K562 (cell line): ENCODE results near the gene AK2. TPM values are rescaled to one million over a fixed set of nuclear protein-coding genes. Genes with fewer than 3 reads are reported as not detected.

Experiments
- ATAC-seq: fragments of 200-7000 bp; cut with Tn5 transposase; 3 replicates; pipeline ENCODE4 v1.9.1; 2020; ENCODE audit warnings: moderate library complexity
- BruUV-seq: library from RNA; stranded (reverse); fragments of 400-500 nt; replicated peaks from 2 replicates; lab custom pipeline; 2021; lab: Mats Ljungman, UMichigan
- CTCF ChIA-PET: fragments of 300-600 bp; formaldehyde crosslinking; extraction: SDS; loops from one replicate; lab custom pipeline; 2021; ENCODE audit warnings: low intra/inter-chr PET ratio; lab: Yijun Ruan, JAX
- POLR2A ChIA-PET: fragments of 300-600, 350-650 bp; sonication (Branson Sonifier 250); formaldehyde crosslinking; extraction: SDS; loops from one replicate; lab custom pipeline; 2021; ENCODE audit warnings: antibody characterized with exemption, inconsistent platforms; lab: Yijun Ruan, JAX
- DNase-seq, 4 experiments: peaks; one replicate each; pipeline versions ENCODE4 v3.0.0 to v3.0.0-alpha.2; 2011 to 2018; ENCODE audit warnings: low spot score in 3 of 4, mixed read lengths in 3 of 4; ENCODE audit errors: extremely low read depth in 1 of 4
- FAIRE-seq: peaks from 2 replicates; lab custom pipeline; 2011; peaks lifted over from hg19 to GRCh38; lab: Jason Lieb, UNC
- H2AFZ ChIP-seq: 2 replicates; pipeline ENCODE4 v1.6.0; 2011; ENCODE audit warnings: low read depth, low read length, control low read depth, inconsistent platforms
- H3K27ac ChIP-seq: fragments of 200-600 bp; 3 replicates; pipeline ENCODE4 v1.8.0; 2011; ENCODE audit warnings: low read depth, mild to moderate bottlenecking, control low read depth, inconsistent platforms, low read length, moderate library complexity, mixed read lengths; ENCODE audit errors: extremely low read depth
- H3K27me3 ChIP-seq, 2 experiments: fragments of 300-600 bp in 1 of 2; 2 replicates in 1 of 2; 3 replicates in 1 of 2; pipeline versions ENCODE4 v1.6.0 to v1.8.0; 2011; ENCODE audit warnings: inconsistent platforms in 2 of 2, low read length in 2 of 2, mild to moderate bottlenecking in 1 of 2, mixed read lengths in 1 of 2, moderate library complexity in 1 of 2; ENCODE audit not compliant: control insufficient read depth in 2 of 2, insufficient read depth in 2 of 2
- H3K36me3 ChIP-seq: fragments of 300-600 bp; 3 replicates; pipeline ENCODE4 v1.8.0; 2011; ENCODE audit warnings: mild to moderate bottlenecking, low read length, inconsistent platforms; ENCODE audit not compliant: control insufficient read depth, insufficient read depth
- H3K4me1 ChIP-seq, 2 experiments: fragments of 200-600 bp in 1 of 2; replicated peaks in 1 of 2; 2 replicates in 1 of 2; 3 replicates in 1 of 2; pipeline versions ENCODE4 v1.5.1 to v1.8.0; 2011; ENCODE audit warnings: inconsistent platforms in 2 of 2, low read length in 2 of 2, mild to moderate bottlenecking in 1 of 2, mixed read lengths in 1 of 2, moderate library complexity in 1 of 2; ENCODE audit not compliant: control insufficient read depth in 2 of 2, insufficient read depth in 2 of 2
- H3K4me2 ChIP-seq: 2 replicates; pipeline ENCODE4 v1.6.1; 2011; ENCODE audit warnings: low read length, control low read depth, inconsistent platforms, mixed read lengths; ENCODE audit not compliant: insufficient read depth
- H3K4me3 ChIP-seq: fragments of 200-600 bp; sonication (generic), shearing (Covaris generic); 2 replicates; pipeline ENCODE4 v1.5.1; 2016; ENCODE audit warnings: control low read depth, inconsistent platforms
- H3K79me2 ChIP-seq: fragments of 200-600 bp; 3 replicates; pipeline ENCODE4 v1.8.0; 2011; ENCODE audit warnings: low read length, inconsistent platforms; ENCODE audit not compliant: control insufficient read depth, insufficient read depth
- H3K9ac ChIP-seq, 2 experiments: 2 replicates each; pipeline versions ENCODE4 v1.6.0 to v1.6.1; 2011; ENCODE audit warnings: low read depth in 2 of 2, low read length in 2 of 2, control low read depth in 1 of 2, inconsistent platforms in 1 of 2, mild to moderate bottlenecking in 1 of 2, mixed read lengths in 1 of 2; ENCODE audit not compliant: insufficient read depth in 1 of 2
- H3K9me1 ChIP-seq: one replicate; pipeline ENCODE4 v1.6.0; 2011; ENCODE audit warnings: inconsistent platforms, mild to moderate bottlenecking, low read length, moderate library complexity; ENCODE audit not compliant: control insufficient read depth, insufficient read depth
- H3K9me3 ChIP-seq: replicated peaks from 2 replicates; pipeline ENCODE4 v1.5.1; 2011; ENCODE audit warnings: low read depth, low read length, inconsistent platforms; ENCODE audit not compliant: control insufficient read depth, insufficient read depth
- H4K20me1 ChIP-seq: replicated peaks from 2 replicates; pipeline ENCODE4 v1.6.1; 2011; ENCODE audit warnings: low read length, inconsistent platforms, mixed read lengths; ENCODE audit not compliant: control insufficient read depth, insufficient read depth
- ARID1B ChIP-seq: fragments of 450-650 bp; IDR thresholded peaks from 2 replicates; pipeline ENCODE4 v1.6.1; 2016; ENCODE audit warnings: antibody characterized with exemption, mild to moderate bottlenecking, inconsistent platforms
- BRF1 ChIP-seq: IDR thresholded peaks from 3 replicates; pipeline ENCODE4 v1.6.1; 2011; ENCODE audit warnings: borderline replicate concordance, mild to moderate bottlenecking; ENCODE audit not compliant: insufficient read length; ENCODE audit errors: extremely low read depth
- FOXK1 ChIP-seq: sonication (generic); formaldehyde crosslinking; IDR thresholded peaks from 2 replicates; pipeline ENCODE4 v1.8.0; 2022; ENCODE audit warnings: missing genetic modification reagents, mild to moderate bottlenecking, borderline replicate concordance
- KAT2B ChIP-seq: IDR thresholded peaks from one replicate; pipeline ENCODE4 v1.6.1; 2012; ENCODE audit warnings: low read depth, mild to moderate bottlenecking, control low read depth, inconsistent platforms, low read length, moderate library complexity
- MAFK ChIP-seq: IDR thresholded peaks from 2 replicates; pipeline ENCODE4 v1.6.1; 2011; ENCODE audit warnings: low read length, improper control_type of control experiment
- PTBP1 ChIP-seq: fragments of 200-400 bp; formaldehyde crosslinking; IDR thresholded peaks from 2 replicates; pipeline ENCODE4 v1.6.1; 2017; ENCODE audit warnings: low read depth, low read length
- RBM25 ChIP-seq: fragments of 200-400 bp; formaldehyde crosslinking; IDR thresholded peaks from 2 replicates; pipeline ENCODE4 v1.6.1; 2018; ENCODE audit warnings: low read length, low read depth, moderate library complexity; ENCODE audit not compliant: severe bottlenecking
- SRSF1 ChIP-seq: fragments of 200-400 bp; formaldehyde crosslinking; IDR thresholded peaks from 2 replicates; pipeline ENCODE4 v1.6.1; 2017; ENCODE audit warnings: mild to moderate bottlenecking, low read depth, low read length, moderate library complexity
- TAF1 ChIP-seq: IDR thresholded peaks from 2 replicates; pipeline ENCODE4 v1.6.1; 2011; ENCODE audit warnings: mild to moderate bottlenecking, low read length, moderate library complexity; ENCODE audit not compliant: insufficient read depth, control insufficient read depth, severe bottlenecking; ENCODE audit errors: extremely low read depth
- ZBTB11 ChIP-seq, 3 experiments: fragments of 200-800 bp in 1 of 3; fragments of 250-450 bp in 1 of 3; fragments of 450-650 bp in 1 of 3; sonication (Bioruptor Pico) in 1 of 3; sonication (Bioruptor generic) in 1 of 3; formaldehyde crosslinking in 1 of 3; IDR thresholded peaks; 2 replicates each; pipeline versions ENCODE4 v1.6.1 to v1.8.0; 2016 to 2022; ENCODE audit warnings: mild to moderate bottlenecking in 2 of 3, missing genetic modification characterization in 2 of 3, missing compliant biosample characterization in 1 of 3, moderate library complexity in 1 of 3
- ZNF121 ChIP-seq: sonication (generic); formaldehyde crosslinking; conservative IDR thresholded peaks from 2 replicates; pipeline ENCODE4 v1.8.0; 2022; ENCODE audit warnings: missing genetic modification reagents
- WGBS: fragments of 100-300 bp; shearing (Covaris generic); methylation state at CpG from one replicate; pipeline ENCODE4 v1.1.6; 2016; ENCODE audit warnings: low coverage, mixed read lengths; ENCODE audit not compliant: insufficient coverage; ENCODE audit errors: missing lambda C conversion rate; 5-methylcytosine and 5-hydroxymethylcytosine counted together
- in situ Hi-C: fragments of 300-500 bp; cut with MboI; formaldehyde crosslinking; loops from 4 replicates; pipeline ENCODE4 v1.15.0; 2018; ENCODE audit warnings: inconsistent platforms, mixed read lengths
- intact Hi-C: fragments of 100-400 bp; cut with micrococcal nuclease; formaldehyde crosslinking; loops from 2 replicates; pipeline ENCODE4 v1.14.2; 2022
- polyA plus RNA-seq, 8 experiments: library from polyadenylated mRNA; depleted of rRNA in 4 of 8; stranded (reverse) in 5 of 8; unstranded in 3 of 8; fragments of >200 nt; fragmentation: Nextera tagmentation in 2 of 8; fragmentation: Illumina TruSeq in 1 of 8; extraction: Ambion mirVana in 2 of 8; extraction: Trizol in 1 of 8; gene quantifications; 2 replicates each; pipeline versions ENCODE4 v1.2.1 to v1.2.3, GENCODE V29; 2011 to 2014; ENCODE audit warnings: inconsistent platforms in 1 of 8, missing spikeins in 1 of 8
- total RNA-seq, 7 experiments: library from RNA; depleted of rRNA in 6 of 7; stranded (reverse); fragments of >200 nt in 6 of 7; fragmentation: Illumina TruSeq in 2 of 7; extraction: Trizol in 2 of 7; gene quantifications; 2 replicates each; pipeline versions ENCODE4 v1.2.1 to v1.2.3, GENCODE V29; 2011 to 2021; ENCODE audit warnings: low replicate concordance in 1 of 7
- TF ChIP-seq, protein P1 (sequence below): fragments of 450-650 bp; IDR thresholded peaks from 2 replicates; pipeline ENCODE4 v1.6.1; 2016; ENCODE audit warnings: borderline replicate concordance
- TF ChIP-seq, protein P2 (sequence below): sonication (generic); formaldehyde crosslinking; IDR thresholded peaks from 2 replicates; pipeline ENCODE4 v1.8.0; 2022; ENCODE audit warnings: missing genetic modification reagents, mild to moderate bottlenecking, borderline replicate concordance

Gene AK2
- total and polyA plus RNA-seq, 9 of the 15 experiments (the other 6 are each of a cell fraction or from before 2014, with no cell fraction given), result 105 to 1,050 (median 509) TPM

- no peak for TF ChIP-seq ARID1B
- TF ChIP-seq, protein P1, sequence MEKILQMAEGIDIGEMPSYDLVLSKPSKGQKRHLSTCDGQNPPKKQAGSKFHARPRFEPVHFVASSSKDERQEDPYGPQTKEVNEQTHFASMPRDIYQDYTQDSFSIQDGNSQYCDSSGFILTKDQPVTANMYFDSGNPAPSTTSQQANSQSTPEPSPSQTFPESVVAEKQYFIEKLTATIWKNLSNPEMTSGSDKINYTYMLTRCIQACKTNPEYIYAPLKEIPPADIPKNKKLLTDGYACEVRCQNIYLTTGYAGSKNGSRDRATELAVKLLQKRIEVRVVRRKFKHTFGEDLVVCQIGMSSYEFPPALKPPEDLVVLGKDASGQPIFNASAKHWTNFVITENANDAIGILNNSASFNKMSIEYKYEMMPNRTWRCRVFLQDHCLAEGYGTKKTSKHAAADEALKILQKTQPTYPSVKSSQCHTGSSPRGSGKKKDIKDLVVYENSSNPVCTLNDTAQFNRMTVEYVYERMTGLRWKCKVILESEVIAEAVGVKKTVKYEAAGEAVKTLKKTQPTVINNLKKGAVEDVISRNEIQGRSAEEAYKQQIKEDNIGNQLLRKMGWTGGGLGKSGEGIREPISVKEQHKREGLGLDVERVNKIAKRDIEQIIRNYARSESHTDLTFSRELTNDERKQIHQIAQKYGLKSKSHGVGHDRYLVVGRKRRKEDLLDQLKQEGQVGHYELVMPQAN, result no peak
- TF ChIP-seq TAF1, result no peak
- TF ChIP-seq, protein P2, sequence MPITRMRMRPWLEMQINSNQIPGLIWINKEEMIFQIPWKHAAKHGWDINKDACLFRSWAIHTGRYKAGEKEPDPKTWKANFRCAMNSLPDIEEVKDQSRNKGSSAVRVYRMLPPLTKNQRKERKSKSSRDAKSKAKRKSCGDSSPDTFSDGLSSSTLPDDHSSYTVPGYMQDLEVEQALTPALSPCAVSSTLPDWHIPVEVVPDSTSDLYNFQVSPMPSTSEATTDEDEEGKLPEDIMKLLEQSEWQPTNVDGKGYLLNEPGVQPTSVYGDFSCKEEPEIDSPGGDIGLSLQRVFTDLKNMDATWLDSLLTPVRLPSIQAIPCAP (CRISPR knock-in tag), result no peak
- TF ChIP-seq, all 486 proteins: peak for 0
Observed at GRCh38 chr1:32980080-32980479, 56.6 kb downstream of the AK2 start (continued).

- in situ Hi-C loops (no loop called here), intact Hi-C loops (no loop called here)
- Histone ChIP-seq H2AFZ (no peak overlapping the region), H3K4me3 (no peak overlapping the region), H3K36me3 (no peaks in the 10 kb centered on the region), H3K79me2 (no peaks in the 10 kb centered on the region), H3K27ac (no peak overlapping the region), H3K27me3 (peaks cover 3 to 4% of the 10 kb centered on the region in 2 experiments; a peak in 3 of 5 replicates), H3K4me1 (peaks cover 0 to 2% of the 10 kb centered on the region in 2 experiments; a peak in 4 of 5 replicates), H3K9ac (no peak overlapping the region), H3K9me3 (no peaks in the 10 kb centered on the region; the same call in 1 of the 2 replicates), H3K9me1 (no peaks in the 10 kb centered on the region), H3K4me2 (no peak overlapping the region), H4K20me1 (no peaks in the 10 kb centered on the region)
- DNase-seq (no peak), FAIRE-seq (no peak), ATAC-seq (no peak)
- CTCF ChIA-PET, result no interaction called here
- TF ChIP-seq KAT2B (no peak), SRSF1 (no peak), ZNF121 (peak; percentile 78), PTBP1 (no peak), MAFK (no peak), RBM25 (peak; percentile 8), ZBTB11 (CRISPR knock-in tag; IDR thresholded peaks at IDR 0.05) (no peak), BRF1 (no peak), FOXK1 (CRISPR knock-in tag) (no peak)
- WGBS, result 7% methylated on average over 4 of the region's 4 CpGs
- POLR2A ChIA-PET, result no interaction called here
- no TSS peak for BruUV-seq
Observed at GRCh38 chr1:32978854-32979253, 57.8 kb downstream of the AK2 start.
